GM12875 (cell line): ENCODE results near the gene GAB2.
"Not testable (repeated sequence)": the region's sequence is repeated elsewhere in the genome, so short reads cannot be mapped to it uniquely, and the experiment has no call there.

Experiments
- H3K4me3 ChIP-seq: one replicate; pipeline ENCODE4 v1.5.1; 2011; ENCODE audit warnings: low read depth, low read length, control low read depth
- TF ChIP-seq, protein P1 (sequence below): IDR thresholded peaks from 2 replicates; pipeline ENCODE4 v1.5.1; 2011; ENCODE audit warnings: low read depth, mild to moderate bottlenecking, control low read depth, inconsistent platforms, low read length, moderate library complexity, borderline replicate concordance; ENCODE audit not compliant: insufficient read depth

The GAB2 gene, protein sequence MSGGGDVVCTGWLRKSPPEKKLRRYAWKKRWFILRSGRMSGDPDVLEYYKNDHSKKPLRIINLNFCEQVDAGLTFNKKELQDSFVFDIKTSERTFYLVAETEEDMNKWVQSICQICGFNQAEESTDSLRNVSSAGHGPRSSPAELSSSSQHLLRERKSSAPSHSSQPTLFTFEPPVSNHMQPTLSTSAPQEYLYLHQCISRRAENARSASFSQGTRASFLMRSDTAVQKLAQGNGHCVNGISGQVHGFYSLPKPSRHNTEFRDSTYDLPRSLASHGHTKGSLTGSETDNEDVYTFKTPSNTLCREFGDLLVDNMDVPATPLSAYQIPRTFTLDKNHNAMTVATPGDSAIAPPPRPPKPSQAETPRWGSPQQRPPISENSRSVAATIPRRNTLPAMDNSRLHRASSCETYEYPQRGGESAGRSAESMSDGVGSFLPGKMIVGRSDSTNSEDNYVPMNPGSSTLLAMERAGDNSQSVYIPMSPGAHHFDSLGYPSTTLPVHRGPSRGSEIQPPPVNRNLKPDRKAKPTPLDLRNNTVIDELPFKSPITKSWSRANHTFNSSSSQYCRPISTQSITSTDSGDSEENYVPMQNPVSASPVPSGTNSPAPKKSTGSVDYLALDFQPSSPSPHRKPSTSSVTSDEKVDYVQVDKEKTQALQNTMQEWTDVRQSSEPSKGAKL

DNA sequence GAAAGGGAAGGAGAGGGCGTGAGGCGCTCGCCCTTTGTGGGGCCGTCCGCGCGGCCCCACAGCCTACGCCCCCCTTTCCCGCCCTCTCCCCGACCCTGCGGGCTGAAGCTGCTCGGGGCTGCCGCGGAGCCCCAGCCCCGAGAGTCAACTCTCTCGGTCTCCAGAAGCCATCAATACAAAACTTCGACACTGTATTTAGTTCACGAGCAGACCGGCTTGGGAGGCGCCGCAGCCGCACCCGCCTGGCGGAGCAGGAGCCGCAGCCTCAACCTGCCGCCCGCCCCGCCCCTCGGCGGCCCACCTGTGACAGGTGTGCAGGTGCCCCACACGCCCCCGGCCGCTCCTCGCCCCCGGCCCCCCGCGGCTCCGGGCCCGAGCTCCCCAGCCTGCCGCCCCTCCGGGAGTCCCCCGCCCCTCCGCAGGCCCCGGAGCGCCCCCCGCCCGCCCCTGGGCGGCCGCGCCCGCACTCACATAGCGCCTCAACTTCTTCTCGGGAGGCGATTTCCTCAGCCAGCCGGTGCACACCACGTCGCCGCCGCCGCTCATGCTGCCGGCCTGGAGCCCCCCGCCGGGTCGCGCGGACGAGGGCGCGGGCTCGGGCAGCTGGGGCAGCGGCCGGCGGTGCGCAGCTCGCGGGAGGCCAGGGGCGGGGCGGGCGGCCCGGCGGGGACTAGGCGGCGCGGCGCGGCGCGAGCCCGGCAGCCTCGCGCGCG lies at the start of gene GAB2:
Gene GAB2 (minus strand): TSS at position 646 of the 713 bp plus-strand sequence. CDS start 100 bp downstream, at position 546.
- peak within 1 kb of the TSS; percentile 78 for H3K4me3 ChIP-seq
- TF ChIP-seq, protein P1, sequence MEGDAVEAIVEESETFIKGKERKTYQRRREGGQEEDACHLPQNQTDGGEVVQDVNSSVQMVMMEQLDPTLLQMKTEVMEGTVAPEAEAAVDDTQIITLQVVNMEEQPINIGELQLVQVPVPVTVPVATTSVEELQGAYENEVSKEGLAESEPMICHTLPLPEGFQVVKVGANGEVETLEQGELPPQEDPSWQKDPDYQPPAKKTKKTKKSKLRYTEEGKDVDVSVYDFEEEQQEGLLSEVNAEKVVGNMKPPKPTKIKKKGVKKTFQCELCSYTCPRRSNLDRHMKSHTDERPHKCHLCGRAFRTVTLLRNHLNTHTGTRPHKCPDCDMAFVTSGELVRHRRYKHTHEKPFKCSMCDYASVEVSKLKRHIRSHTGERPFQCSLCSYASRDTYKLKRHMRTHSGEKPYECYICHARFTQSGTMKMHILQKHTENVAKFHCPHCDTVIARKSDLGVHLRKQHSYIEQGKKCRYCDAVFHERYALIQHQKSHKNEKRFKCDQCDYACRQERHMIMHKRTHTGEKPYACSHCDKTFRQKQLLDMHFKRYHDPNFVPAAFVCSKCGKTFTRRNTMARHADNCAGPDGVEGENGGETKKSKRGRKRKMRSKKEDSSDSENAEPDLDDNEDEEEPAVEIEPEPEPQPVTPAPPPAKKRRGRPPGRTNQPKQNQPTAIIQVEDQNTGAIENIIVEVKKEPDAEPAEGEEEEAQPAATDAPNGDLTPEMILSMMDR: no peak

DNA sequence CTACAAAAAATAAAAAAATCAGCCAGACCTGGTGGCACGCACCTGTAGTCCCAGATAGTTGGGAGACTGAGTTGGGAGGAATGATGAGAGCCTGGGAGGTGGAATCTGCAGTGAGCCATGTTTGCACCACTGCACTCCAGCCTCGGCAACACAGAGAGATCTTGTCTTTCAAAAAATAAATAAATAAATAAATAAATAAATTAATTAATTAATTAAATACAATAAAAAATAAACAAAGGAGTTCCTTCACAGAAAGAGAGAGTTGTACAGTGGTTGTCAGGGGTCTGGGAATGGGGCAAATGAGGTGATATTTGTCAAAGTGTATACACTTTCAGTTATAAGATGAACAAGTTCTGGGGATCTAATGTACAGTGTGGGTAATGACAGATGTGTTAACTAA lies 49.8 kb upstream of the GAB2 start:
- TF ChIP-seq, protein P1: no peak
- H3K4me3 ChIP-seq: no peak overlapping the region

- H3K4me3 ChIP-seq: peak overlapping the region; percentile 11
- TF ChIP-seq, protein P1: no peak
Measured at GRCh38 chr11:78465169-78465942, 47.7 kb upstream of the GAB2 start.

GRCh38 chr11:78464787-78465168 lies 47.2 kb upstream of the GAB2 start:
- not testable (repeated sequence) for H3K4me3 ChIP-seq

GRCh38 chr11:78460471-78460870 lies 42.9 kb upstream of the GAB2 start:
- H3K4me3 ChIP-seq: no peak overlapping the region
- TF ChIP-seq, protein P1: no peak

GRCh38 chr11:78459738-78460137 lies 42.1 kb upstream of the GAB2 start:
- H3K4me3 ChIP-seq: no peak overlapping the region
- TF ChIP-seq, protein P1: no peak

- TF ChIP-seq, protein P1: no peak
- H3K4me3 ChIP-seq: no peak overlapping the region
Measured at GRCh38 chr11:78457448-78457847, 39.8 kb upstream of the GAB2 start.
